ENCODE results near the gene NUAK1.

The NUAK1 gene

DNA sequence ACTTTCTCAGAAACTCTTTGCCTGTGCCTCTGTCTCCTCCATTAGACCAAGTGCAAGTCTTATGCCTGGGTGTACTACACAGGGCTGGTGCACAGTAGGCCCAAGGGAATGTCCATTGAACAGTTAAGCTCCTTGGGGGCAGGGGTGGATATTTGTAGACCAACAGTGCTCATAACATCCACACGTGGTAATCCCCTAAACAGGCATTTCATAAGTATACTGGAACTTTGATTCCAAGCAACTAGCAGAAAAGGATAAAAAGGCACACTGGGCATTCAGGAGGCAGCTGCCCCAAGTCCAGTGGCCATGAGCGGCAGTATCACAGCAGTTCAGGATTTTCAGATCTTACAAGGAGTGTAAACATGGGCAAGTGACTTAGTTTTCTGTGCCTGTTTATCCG lies 16.8 kb downstream of the NUAK1 start:
- Histone ChIP-seq H3K4me1 (ENCODE audit: low read length) (no peaks in the 10 kb centered on the region), H3K36me3 (replicated peaks; ENCODE audit: low read depth, low read length) (no peaks in the 10 kb centered on the region), H3K79me2 (ENCODE audit: low read length) (no peaks in the 10 kb centered on the region), H2AFZ (ENCODE audit: low read depth, low read length) (no peak overlapping the region), H3K9me3 (ENCODE audit: insufficient read depth, low read length) (no peaks in the 10 kb centered on the region), H3K4me2 (ENCODE audit: low read length) (no peak overlapping the region), H4K20me1 (ENCODE audit: insufficient read depth, low read length) (no peaks in the 10 kb centered on the region), H3K4me3 (ENCODE audit: low read length) (no peak overlapping the region), H3K27ac (ENCODE audit: low read length) (no peak overlapping the region), H3K9ac (ENCODE audit: low read length) (no peak overlapping the region), H3K27me3 (ENCODE audit: low read depth, low read length) (peaks cover 8% of the 10 kb centered on the region)
- TF ChIP-seq, protein P1, sequence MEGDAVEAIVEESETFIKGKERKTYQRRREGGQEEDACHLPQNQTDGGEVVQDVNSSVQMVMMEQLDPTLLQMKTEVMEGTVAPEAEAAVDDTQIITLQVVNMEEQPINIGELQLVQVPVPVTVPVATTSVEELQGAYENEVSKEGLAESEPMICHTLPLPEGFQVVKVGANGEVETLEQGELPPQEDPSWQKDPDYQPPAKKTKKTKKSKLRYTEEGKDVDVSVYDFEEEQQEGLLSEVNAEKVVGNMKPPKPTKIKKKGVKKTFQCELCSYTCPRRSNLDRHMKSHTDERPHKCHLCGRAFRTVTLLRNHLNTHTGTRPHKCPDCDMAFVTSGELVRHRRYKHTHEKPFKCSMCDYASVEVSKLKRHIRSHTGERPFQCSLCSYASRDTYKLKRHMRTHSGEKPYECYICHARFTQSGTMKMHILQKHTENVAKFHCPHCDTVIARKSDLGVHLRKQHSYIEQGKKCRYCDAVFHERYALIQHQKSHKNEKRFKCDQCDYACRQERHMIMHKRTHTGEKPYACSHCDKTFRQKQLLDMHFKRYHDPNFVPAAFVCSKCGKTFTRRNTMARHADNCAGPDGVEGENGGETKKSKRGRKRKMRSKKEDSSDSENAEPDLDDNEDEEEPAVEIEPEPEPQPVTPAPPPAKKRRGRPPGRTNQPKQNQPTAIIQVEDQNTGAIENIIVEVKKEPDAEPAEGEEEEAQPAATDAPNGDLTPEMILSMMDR (IDR thresholded peaks at IDR 0.05; ENCODE audit: low read depth, low read length), result no peak
- no peak for TF ChIP-seq EZH2phosphoT487 (IDR thresholded peaks at IDR 0.05; ENCODE audit: low read depth)

DNA sequence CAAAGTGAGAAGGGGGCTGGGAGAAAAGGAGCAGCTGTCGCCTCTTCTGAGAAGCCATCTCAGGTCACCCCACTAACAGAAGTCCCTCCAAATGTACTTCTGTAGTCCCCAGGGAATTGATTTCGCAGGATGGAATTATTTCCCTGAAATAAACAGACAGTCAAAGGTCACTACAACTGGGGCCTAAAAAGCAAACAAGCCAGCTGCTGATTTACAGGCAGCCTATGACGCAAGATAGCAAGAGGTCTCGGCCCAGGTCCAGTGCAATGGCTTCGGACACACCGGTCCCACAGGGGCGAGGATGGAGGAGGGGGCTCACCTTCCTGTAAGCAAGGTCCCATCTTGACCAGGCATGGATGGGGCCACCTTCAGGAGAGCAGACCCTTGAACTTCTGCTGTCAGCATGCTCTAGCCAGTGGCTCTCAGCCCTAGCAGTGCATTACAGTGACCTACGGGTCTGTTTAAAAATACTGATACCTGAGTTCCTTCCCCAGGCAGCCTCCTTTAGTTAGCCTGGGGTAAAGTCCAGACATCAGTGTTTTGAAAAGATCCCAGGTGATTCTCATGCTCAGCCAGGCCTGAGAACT lies 18.1 kb downstream of the NUAK1 start:
- H3K27me3 ChIP-seq (ENCODE audit: low read depth, low read length), result peaks cover 8% of the 10 kb centered on the region
- no peaks in the 10 kb centered on the region for H3K4me1 ChIP-seq (ENCODE audit: low read length)
- H3K36me3 ChIP-seq (replicated peaks; ENCODE audit: low read depth, low read length), result no peaks in the 10 kb centered on the region
- no peak overlapping the region for H3K27ac ChIP-seq (ENCODE audit: low read length)
- no peak overlapping the region for H3K4me3 ChIP-seq (ENCODE audit: low read length)
- H2AFZ ChIP-seq (ENCODE audit: low read depth, low read length), result no peak overlapping the region
- no peak overlapping the region for H3K4me2 ChIP-seq (ENCODE audit: low read length)
- no peak overlapping the region for H3K9ac ChIP-seq (ENCODE audit: low read length)
- no peaks in the 10 kb centered on the region for H3K9me3 ChIP-seq (ENCODE audit: insufficient read depth, low read length)
- no peak for TF ChIP-seq EZH2phosphoT487 (IDR thresholded peaks at IDR 0.05; ENCODE audit: low read depth)
- TF ChIP-seq, protein P1 (IDR thresholded peaks at IDR 0.05; ENCODE audit: low read depth, low read length), result no peak
- H3K79me2 ChIP-seq (ENCODE audit: low read length), result no peaks in the 10 kb centered on the region
- no peaks in the 10 kb centered on the region for H4K20me1 ChIP-seq (ENCODE audit: insufficient read depth, low read length)

DNA sequence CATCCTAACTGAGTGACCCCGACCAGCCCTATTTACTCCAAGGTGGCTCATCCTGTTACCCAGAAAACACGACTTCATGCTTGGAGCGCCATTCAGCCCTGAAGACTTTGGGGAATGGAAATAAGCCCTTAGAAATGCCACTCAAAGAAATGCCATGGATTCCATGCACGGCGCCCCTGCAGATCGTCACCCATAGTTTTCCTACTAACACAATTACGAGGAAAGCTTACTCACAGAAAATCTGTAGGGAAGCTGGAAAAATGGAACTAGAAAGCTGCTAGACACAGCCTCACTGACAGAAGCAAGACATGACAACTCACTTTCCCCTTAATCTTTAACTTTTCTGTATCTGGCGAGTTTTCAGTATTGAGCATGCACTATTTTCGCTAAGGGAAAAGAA lies 19.5 kb downstream of the NUAK1 start:
- Histone ChIP-seq H3K36me3 (replicated peaks; ENCODE audit: low read depth, low read length) (no peaks in the 10 kb centered on the region), H3K9me3 (ENCODE audit: insufficient read depth, low read length) (no peaks in the 10 kb centered on the region), H3K9ac (ENCODE audit: low read length) (no peak overlapping the region), H4K20me1 (ENCODE audit: insufficient read depth, low read length) (no peaks in the 10 kb centered on the region), H3K4me1 (ENCODE audit: low read length) (no peaks in the 10 kb centered on the region), H2AFZ (ENCODE audit: low read depth, low read length) (no peak overlapping the region), H3K79me2 (ENCODE audit: low read length) (no peaks in the 10 kb centered on the region), H3K4me3 (ENCODE audit: low read length) (no peak overlapping the region), H3K27me3 (ENCODE audit: low read depth, low read length) (peaks cover 8% of the 10 kb centered on the region), H3K4me2 (ENCODE audit: low read length) (no peak overlapping the region), H3K27ac (ENCODE audit: low read length) (no peak overlapping the region)
- TF ChIP-seq EZH2phosphoT487 (IDR thresholded peaks at IDR 0.05; ENCODE audit: low read depth), result no peak
- TF ChIP-seq, protein P1 (IDR thresholded peaks at IDR 0.05; ENCODE audit: low read depth, low read length), result no peak

DNA sequence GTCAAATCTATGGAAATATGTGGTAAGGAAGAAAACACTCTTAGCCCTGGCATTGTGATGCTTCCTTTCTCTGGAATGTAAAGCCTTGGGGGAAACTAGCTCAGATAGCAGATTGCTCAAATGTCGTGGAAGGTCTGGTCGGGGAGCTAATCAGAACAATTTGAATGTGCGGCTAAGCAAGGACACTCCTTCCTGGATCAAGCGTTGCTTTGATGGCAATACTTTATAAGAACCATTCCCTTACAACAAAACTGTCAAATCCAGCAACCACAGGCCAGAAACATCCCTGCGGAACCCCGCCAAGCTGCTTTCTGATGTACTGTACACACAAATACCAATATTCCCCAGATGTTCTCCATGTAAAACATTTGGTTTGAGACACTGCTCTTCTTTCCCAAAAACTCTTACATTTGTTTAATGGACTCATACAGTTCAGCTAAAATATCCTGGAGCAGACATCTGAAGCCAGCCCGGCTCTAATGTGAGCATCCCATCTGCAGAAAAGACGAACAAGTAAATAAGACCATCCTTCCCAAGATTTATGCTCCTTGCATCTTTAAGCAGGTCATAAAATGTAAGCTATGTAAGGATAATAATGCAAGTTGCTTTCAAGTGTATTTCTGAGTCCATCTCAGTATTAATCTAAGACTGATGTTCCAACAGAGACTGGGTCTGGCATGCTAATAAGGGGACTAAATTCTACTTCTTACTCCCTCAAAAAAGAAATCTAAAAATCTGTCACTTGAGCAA lies 20.2 kb downstream of the NUAK1 start:
- no peaks in the 10 kb centered on the region for H3K79me2 ChIP-seq (ENCODE audit: low read length)
- no peaks in the 10 kb centered on the region for H3K36me3 ChIP-seq (replicated peaks; ENCODE audit: low read depth, low read length)
- no peaks in the 10 kb centered on the region for H3K4me1 ChIP-seq (ENCODE audit: low read length)
- no peak overlapping the region for H2AFZ ChIP-seq (ENCODE audit: low read depth, low read length)
- H3K27me3 ChIP-seq (ENCODE audit: low read depth, low read length), result peaks cover 8% of the 10 kb centered on the region
- H4K20me1 ChIP-seq (ENCODE audit: insufficient read depth, low read length), result no peaks in the 10 kb centered on the region
- H3K9ac ChIP-seq (ENCODE audit: low read length), result no peak overlapping the region
- no peak overlapping the region for H3K4me3 ChIP-seq (ENCODE audit: low read length)
- no peak overlapping the region for H3K4me2 ChIP-seq (ENCODE audit: low read length)
- TF ChIP-seq, protein P1 (IDR thresholded peaks at IDR 0.05; ENCODE audit: low read depth, low read length), result no peak
- no peak for TF ChIP-seq EZH2phosphoT487 (IDR thresholded peaks at IDR 0.05; ENCODE audit: low read depth)
- no peak overlapping the region for H3K27ac ChIP-seq (ENCODE audit: low read length)
- no peaks in the 10 kb centered on the region for H3K9me3 ChIP-seq (ENCODE audit: insufficient read depth, low read length)

Data from OCI-LY3 (cell line).